Measurements from ENCODE around the gene PLB1.
A peak's percentile ranks its signal among the peaks of the same experiment; 100 is the strongest.

Gene PLB1

GRCh38 chr2:28495551-28496250 is at the start of gene PLB1:
PLB1 (plus strand) TSS chr2:28496060; CDS start chr2:28496115, 55 bp downstream.
- peak; percentile 69 for DNase-seq (ENCODE audit: low spot score)

GRCh38 chr2:28446531-28446930 is 49.3 kb upstream of the PLB1 start:
- DNase-seq (ENCODE audit: low spot score), result no peak

- DNase-seq (ENCODE audit: low spot score), result no peak
Measured at GRCh38 chr2:28447086-28447485, 48.8 kb upstream of the PLB1 start.

GRCh38 chr2:28447943-28448792 is 47.7 kb upstream of the PLB1 start:
- no peak for DNase-seq (ENCODE audit: low spot score)

- DNase-seq (ENCODE audit: low spot score), result no peak
Measured at GRCh38 chr2:28448793-28449100, 47.1 kb upstream of the PLB1 start.

GRCh38 chr2:28449126-28449487 is 46.8 kb upstream of the PLB1 start:
- DNase-seq (ENCODE audit: low spot score), result no peak

GRCh38 chr2:28449488-28450395 is 46.1 kb upstream of the PLB1 start:
- DNase-seq (ENCODE audit: low spot score), result peak; percentile 41

- DNase-seq (ENCODE audit: low spot score), result no peak
Measured at GRCh38 chr2:28450901-28451565, 44.8 kb upstream of the PLB1 start.

- DNase-seq (ENCODE audit: low spot score), result no peak
Measured at GRCh38 chr2:28451793-28452533, 43.9 kb upstream of the PLB1 start.

- DNase-seq (ENCODE audit: low spot score), result peak; percentile 46
Measured at GRCh38 chr2:28452534-28453081, 43.3 kb upstream of the PLB1 start.

- no peak for DNase-seq (ENCODE audit: low spot score)
Measured at GRCh38 chr2:28453396-28453795, 42.5 kb upstream of the PLB1 start.

- no peak for DNase-seq (ENCODE audit: low spot score)
Measured at GRCh38 chr2:28454016-28454930, 41.6 kb upstream of the PLB1 start.

GRCh38 chr2:28457237-28457636 is 38.6 kb upstream of the PLB1 start:
- no peak for DNase-seq (ENCODE audit: low spot score)

GRCh38 chr2:28461056-28461455 is 34.8 kb upstream of the PLB1 start:
- DNase-seq (ENCODE audit: low spot score), result no peak

GRCh38 chr2:28462122-28462521 is 33.7 kb upstream of the PLB1 start:
- DNase-seq (ENCODE audit: low spot score), result no peak

- DNase-seq (ENCODE audit: low spot score), result no peak
Measured at GRCh38 chr2:28463211-28463816, 32.5 kb upstream of the PLB1 start.

- DNase-seq (ENCODE audit: low spot score), result no peak
Measured at GRCh38 chr2:28463893-28464292, 32.0 kb upstream of the PLB1 start.

GRCh38 chr2:28465148-28465885 is 30.5 kb upstream of the PLB1 start:
- DNase-seq (ENCODE audit: low spot score), result no peak

GRCh38 chr2:28469304-28469703 is 26.6 kb upstream of the PLB1 start:
- DNase-seq (ENCODE audit: low spot score), result no peak
